Kidney capillary endothelial cell (primary cell): ENCODE results near the gene SPHKAP.
"Not testable (repeated sequence)": the region's sequence is repeated elsewhere in the genome, so short reads cannot be mapped to it uniquely, and the experiment has no call there.

Experiments
- DNase-seq: peaks from one replicate; pipeline ENCODE4 v3.0.0-alpha.2; 2018; ENCODE audit warnings: low spot score

Gene SPHKAP

GRCh38 chr2:228103379-228103778, 78.1 kb downstream of the SPHKAP start:
- no peak for DNase-seq

DNA sequence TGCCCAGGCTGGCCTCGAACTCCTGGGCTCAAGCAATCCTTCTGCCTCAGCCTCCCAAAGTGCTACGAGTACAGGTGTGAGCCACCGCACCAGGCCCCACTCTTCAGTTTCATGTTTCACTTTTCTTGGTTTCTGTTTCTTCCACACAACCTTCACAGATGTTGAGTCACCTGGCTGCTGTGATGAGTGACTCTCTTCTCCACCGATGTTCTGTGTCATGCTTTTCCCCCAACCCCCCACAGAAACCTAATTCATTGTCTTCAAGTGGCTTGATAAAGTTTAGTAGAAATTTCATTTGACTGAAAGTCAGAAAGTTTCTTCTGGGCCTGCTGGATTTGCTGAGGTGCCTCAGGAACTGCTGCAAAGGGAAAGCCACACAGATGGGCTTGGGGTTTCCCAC, 78.5 kb downstream of the SPHKAP start:
- no peak for DNase-seq

- no peak for DNase-seq
These were observed 87.0 kb downstream of the SPHKAP start for GRCh38 chr2:228094377-228094921.

GRCh38 chr2:228092056-228092455, 89.4 kb downstream of the SPHKAP start:
- no peak for DNase-seq

- DNase-seq: no peak
These were observed 94.9 kb downstream of the SPHKAP start for GRCh38 chr2:228086561-228086960.

DNA sequence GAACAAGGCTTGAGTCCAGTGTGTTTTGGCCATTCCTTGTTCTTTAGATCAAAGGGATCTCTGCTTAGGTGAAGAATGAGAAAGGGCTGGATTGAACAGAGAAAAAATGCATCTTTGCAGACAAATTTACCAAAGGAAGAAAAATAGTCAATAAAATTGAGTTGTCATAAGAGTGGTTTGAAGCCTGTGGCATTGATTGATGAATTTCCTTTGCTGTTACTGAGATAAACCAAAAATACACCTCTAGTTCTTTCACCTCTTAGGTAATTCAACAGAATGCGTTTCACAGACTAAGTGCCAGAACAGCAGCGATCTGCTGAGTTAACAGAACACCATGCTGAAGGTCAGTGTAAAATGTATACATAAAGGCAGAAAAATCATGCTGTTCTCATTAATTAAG, 96.8 kb downstream of the SPHKAP start:
- no peak for DNase-seq

DNA sequence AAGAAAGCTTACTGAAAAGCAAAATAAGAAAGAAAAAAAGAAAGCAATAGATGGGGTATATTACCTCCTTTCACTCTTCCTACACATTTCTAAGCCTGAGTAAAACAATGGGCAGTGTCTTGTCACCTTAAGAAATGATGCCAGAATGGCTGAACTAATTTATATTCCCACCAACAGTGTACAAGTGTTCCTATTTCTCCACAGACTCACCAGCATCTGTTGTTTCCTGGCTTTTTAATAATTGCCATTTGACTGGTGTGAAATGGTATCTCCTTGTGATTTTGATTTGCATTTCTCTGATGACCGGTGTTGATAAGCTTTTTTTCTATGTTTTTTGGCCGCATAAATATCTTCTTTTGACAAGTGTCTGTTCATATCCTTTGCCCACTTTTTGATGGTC, 98.4 kb downstream of the SPHKAP start:
- DNase-seq: no peak

GRCh38 chr2:228082571-228082970, 98.9 kb downstream of the SPHKAP start:
- no peak for DNase-seq

GRCh38 chr2:228079194-228079593, 102.3 kb downstream of the SPHKAP start:
- DNase-seq: no peak

DNA sequence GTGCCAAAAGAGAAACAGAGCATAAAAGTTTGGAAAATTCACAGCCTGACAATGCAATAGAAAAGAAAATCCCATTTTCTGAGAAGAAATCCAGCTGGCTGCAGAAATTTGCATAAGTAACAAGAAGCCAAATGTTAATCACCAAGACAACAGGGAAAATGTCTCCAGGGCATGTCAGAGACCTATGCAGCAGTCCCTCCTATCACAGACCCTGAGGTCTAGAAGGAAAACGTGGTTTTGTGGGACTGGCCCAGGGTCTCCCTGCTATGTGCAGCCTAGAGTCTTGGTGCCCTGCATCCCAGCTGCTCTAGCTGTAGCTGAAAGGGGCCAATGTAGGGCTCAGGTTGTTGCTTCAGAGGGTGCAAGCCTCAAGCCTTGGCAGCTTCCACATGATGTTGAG, 104.8 kb downstream of the SPHKAP start:
- not testable (repeated sequence) for DNase-seq

DNA sequence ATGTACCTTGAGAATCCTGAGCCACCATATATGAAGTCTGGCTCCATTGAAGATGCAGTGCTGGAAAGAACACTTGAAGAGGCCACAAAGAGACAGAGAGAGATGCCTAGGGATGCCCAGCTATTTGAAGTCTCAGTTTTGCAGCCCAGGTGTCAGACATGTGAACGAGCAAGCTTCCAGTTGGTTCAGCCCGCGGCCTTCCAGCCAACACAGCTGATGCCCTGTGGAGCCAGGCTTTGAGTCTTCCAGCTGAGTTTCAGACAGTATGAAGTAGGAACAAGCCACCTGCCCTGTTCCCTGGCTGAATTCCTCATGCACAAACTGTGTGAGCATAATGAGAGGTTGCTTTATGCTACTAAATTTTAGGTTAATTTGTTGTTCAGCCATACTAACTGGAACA, 108.8 kb downstream of the SPHKAP start:
- DNase-seq: no peak

- no peak for DNase-seq
These were observed 114.2 kb downstream of the SPHKAP start for GRCh38 chr2:228067309-228067708.

GRCh38 chr2:228066126-228066798, 115.2 kb downstream of the SPHKAP start:
- DNase-seq: no peak

DNA sequence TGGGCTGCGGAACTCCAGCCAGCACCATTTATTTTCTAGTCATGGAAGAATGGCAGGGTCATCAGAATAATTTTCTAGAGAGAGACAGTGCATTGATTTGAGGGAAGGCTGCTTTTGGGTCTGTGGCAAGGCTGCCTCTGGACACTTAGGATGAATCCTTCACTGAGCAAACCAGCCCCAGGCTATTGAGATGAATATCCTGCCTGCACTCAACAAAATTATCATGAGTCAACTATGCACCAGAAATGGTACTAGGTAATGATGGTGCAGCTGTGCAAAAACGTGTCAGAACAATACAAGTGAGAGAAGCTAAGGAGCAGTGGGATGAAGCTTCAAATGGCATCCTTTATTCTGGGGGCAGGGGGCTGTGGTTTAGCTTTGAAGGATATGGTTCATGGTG, 115.8 kb downstream of the SPHKAP start:
- DNase-seq: no peak

DNA sequence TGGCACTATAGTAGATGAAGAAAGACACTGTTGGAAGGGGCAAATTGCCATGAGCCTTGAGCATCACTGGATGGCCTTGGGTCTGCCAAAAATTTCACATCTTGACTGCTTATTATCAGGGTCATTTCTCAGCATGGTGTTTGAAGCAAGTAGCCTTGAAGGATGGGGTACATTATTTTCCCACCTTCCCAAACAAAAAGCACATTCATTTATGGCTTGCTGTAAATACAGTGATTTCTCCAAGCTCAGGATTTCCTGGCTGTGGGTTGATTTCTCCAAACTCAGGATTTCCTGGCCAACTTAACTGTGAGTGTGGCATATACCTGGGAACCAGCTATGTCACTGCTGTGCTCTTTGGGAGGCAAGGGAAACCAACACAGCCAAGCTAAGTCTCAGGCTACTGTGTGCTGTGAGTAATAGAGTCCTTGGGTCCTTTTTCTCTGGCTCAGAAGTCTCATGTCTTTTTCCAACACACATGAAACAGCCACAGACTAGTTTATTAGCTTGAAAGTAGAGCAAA, 116.6 kb downstream of the SPHKAP start:
- no peak for DNase-seq

GRCh38 chr2:228064024-228064423, 117.5 kb downstream of the SPHKAP start:
- DNase-seq: no peak

- no peak for DNase-seq
These were observed 117.9 kb downstream of the SPHKAP start for GRCh38 chr2:228063558-228063957.

- DNase-seq: no peak
These were observed 121.8 kb downstream of the SPHKAP start for GRCh38 chr2:228059735-228060134.

DNA sequence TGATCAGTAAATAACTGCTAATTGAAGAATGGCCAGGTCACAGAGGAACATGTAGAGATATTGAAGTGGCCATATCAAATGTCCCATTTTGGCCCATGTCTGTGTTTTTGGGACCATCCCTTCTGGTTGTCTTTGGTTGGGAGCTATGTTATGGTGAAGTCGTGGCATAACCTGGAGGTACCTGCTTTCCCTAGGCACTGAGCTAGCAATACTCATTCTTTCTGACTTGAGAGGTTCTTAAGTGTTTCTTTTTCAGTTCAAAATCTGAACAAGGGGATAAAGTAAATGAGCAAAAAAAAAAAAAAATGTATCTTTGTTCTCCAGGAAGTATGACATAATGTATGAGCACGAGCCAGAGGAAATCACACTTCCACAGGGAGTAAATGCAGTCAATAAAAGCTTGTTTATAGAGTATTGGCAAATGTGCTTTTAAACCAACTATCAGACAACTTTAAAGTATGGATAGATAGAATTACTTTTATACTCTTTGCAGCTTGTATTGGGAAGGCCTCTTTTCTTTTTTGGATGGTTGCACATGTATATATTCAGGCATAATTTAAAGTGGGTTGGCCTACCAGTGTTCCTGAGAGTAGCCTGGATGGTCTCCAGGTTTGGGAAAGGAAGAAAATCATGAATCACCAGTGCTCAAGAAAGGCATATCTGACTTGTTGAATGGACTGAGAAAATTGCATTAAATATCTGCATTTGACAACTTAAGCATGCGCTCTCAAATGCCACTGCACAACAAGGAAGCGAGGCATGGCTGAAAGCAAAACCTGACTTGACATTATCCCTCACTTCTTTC, 125.0 kb downstream of the SPHKAP start:
- no peak for DNase-seq

DNA sequence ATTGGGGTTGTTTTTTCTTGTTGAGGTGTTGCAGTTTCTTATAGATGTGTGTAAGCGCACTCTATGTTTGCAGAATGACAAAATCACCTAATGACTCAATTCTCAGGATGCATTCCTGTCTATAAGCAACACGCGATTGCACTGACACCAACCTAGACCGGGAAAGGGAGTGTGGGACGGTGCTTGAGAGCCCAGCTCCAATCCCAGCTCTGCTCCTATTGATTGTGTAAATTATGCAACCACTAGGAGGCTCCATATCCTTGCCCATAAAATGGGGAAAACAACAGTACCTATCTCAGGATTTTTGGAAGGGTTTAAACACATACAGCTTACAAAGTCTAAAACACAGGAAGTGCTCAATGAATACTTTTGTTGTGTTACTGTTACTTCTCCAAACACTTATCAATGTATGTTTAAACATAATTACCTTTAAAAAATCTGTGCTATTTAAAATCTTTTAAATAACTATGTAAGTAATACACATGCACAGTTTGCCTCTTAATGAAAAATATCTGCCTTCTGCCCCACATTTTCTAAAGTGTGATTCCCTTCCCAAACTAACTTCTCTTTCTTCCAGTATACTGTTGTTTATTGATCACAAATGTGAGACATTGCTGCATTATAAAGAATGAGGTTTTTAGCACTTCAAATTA, 132.5 kb downstream of the SPHKAP start:
- no peak for DNase-seq

DNA sequence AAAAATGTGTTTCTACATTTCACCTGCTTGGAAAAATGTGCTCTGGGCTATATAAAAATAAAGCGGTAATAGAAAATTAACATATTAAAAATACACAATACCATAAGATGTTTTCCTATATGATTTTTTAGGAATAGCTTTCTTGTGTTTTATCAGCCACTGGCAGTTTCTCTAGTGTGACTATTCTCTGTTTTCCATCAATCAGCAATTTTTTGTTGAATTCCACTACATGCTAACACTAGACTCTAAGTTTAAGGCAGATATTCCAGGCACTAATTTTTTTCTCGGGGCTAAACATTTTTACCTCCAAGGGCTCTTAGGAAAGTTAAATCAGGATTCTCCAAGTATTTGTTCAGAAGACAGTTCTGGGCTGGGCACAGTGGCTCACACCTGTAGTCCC, 140.5 kb downstream of the SPHKAP start:
- DNase-seq: no peak

DNA sequence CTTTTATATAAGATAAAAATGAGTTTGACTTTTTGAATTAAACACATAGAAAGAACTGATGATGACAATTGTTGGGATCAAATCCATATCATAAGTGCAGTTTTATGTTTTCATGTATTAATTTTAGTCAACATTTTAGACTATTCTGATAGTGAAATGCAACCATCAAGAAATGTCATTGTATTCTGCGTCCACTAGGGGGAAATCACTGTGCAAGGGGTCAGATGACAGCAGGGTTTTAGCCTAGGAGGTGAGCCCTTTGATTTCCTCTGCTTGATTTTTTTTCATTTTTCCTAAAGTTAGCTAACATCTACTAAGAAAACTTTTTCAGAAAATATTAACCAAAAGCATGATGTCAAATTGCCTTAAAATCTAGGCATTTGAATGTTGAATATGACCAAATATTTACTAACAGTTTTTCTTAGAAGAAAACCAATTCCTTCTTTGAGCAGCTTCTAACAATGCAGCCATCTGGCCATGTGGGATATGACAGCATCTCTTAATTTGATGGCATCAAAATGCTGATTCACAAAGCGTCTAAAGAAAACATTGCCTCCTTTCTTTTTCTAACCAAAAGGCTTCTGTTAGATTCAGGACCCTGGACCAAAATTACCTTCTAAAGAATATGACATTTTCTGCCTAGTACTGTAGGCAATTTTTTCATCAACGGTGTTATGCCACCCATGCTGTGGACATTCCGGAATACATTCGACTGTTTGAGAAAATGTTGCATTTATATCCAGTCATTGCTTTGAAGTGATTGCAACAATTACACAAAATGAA, 141.5 kb downstream of the SPHKAP start:
- no peak for DNase-seq
